Activated naive CD4-positive, alpha-beta T cell treated with anti-CD3 and anti-CD28 coated beads, Interleukin-2, amount 50 U/mL, for 72 hours (primary cell): ENCODE measurements around the gene F12. TPM values are rescaled to one million over a fixed set of nuclear protein-coding genes. Genes with fewer than 3 reads are reported as not detected.
"Not testable (repeated sequence)": the region's sequence is repeated elsewhere in the genome, so short reads cannot be mapped to it uniquely, and the experiment has no call there.

Experiments
- ATAC-seq, 2 donors: fragments of 150-1000 bp; cut with Tn5 transposase; 2 replicates each; pipeline ENCODE4 v1.10.0; 2021; ENCODE audit warnings: mild to moderate bottlenecking in 2 of 2, moderate library complexity in 2 of 2
- DNase-seq, 2 donors: peaks; one replicate each; pipeline ENCODE4 v3.0.0; 2021 to 2022; ENCODE audit warnings: low spot score in 2 of 2
- H3K27ac Mint-ChIP-seq, 2 donors: one replicate each; pipeline ENCODE4 v1.8.0; 2022; ENCODE audit warnings: mild to moderate bottlenecking in 2 of 2, mixed read lengths in 2 of 2
- H3K36me3 Mint-ChIP-seq, 2 donors: one replicate each; pipeline ENCODE4 v1.8.0; 2022; ENCODE audit warnings: mixed read lengths in 2 of 2
- H3K9me3 Mint-ChIP-seq, 2 donors: one replicate each; pipeline ENCODE4 v1.8.0; 2022; ENCODE audit warnings: mixed read lengths in 2 of 2
- total RNA-seq, 2 donors: library from RNA; stranded (reverse); gene quantifications; one replicate each; pipeline ENCODE4 v1.2.3, GENCODE V29; 2022

The F12 gene
- total RNA-seq, 2 donors from 2014 or later = 2.2 to 9.8 TPM

- ATAC-seq = no peak
- Mint-ChIP-seq H3K27ac (peak overlapping the region; percentile 38 to 81), H3K9me3 (no peaks in the 10 kb centered on the region), H3K36me3 (peaks cover 0 to 21% of the 10 kb centered on the region in 2 donors)
- DNase-seq = no peak
Observed at GRCh38 chr5:177362292-177362609, 47.1 kb downstream of the F12 start.

GRCh38 chr5:177361418-177362291 is 47.7 kb downstream of the F12 start:
- Mint-ChIP-seq H3K36me3 (peaks cover 0 to 21% of the 10 kb centered on the region in 2 donors), H3K9me3 (no peaks in the 10 kb centered on the region), H3K27ac (no peak overlapping the region)
- DNase-seq (peak in 1 of 2 donors; percentile 36), ATAC-seq (no peak)

- H3K27ac Mint-ChIP-seq, H3K9me3 Mint-ChIP-seq, ATAC-seq, DNase-seq: not testable (repeated sequence)
- peaks cover 0 to 28% of the 10 kb centered on the region in 2 donors for H3K36me3 Mint-ChIP-seq
Observed at GRCh38 chr5:177360740-177361139, 48.6 kb downstream of the F12 start.

GRCh38 chr5:177359860-177360259 is 49.5 kb downstream of the F12 start:
- ATAC-seq = no peak
- Mint-ChIP-seq H3K36me3 (peaks cover 0 to 36% of the 10 kb centered on the region in 2 donors), H3K9me3 (peaks cover 0 to 9% of the 10 kb centered on the region in 2 donors), H3K27ac (peak overlapping the region in 1 of 2 donors; percentile 72)
- no peak for DNase-seq

- H3K36me3 Mint-ChIP-seq = peaks cover 0 to 41% of the 10 kb centered on the region in 2 donors
- ATAC-seq (no peak), DNase-seq (no peak)
- H3K9me3 Mint-ChIP-seq = peaks cover 0 to 13% of the 10 kb centered on the region in 2 donors
- peak overlapping the region; percentile 72 to 90 for H3K27ac Mint-ChIP-seq
Observed at GRCh38 chr5:177359451-177359851, 49.9 kb downstream of the F12 start.

DNA sequence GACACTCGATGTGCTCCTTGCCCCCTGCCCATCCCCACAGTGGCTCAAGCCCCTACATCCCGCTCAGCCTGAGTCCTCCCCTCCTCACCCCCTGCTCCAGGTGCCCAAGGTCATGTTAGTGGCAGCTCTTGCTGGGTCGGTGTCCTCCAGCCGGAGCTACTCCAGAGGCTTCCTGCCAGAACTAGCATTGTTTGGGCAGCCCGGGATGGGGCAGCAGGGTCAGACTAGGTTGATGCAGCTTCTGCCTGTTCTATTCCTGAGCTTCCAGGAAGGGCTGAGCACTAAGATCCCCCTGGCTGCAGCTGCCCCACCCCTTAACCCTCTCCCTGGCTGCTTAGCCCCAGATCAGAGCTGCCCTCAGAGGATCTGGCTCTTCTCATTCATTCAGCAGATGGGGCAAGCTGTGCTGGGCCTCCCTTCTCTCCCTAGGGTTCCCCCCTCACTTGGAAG is 51.0 kb downstream of the F12 start:
- DNase-seq (no peak), ATAC-seq (no peak)
- Mint-ChIP-seq H3K9me3 (peaks cover 0 to 17% of the 10 kb centered on the region in 2 donors), H3K36me3 (peaks cover 0 to 45% of the 10 kb centered on the region in 2 donors), H3K27ac (peak overlapping the region; percentile 72 to 90)

- peaks cover 0 to 17% of the 10 kb centered on the region in 2 donors for H3K9me3 Mint-ChIP-seq
- peaks cover 0 to 45% of the 10 kb centered on the region in 2 donors for H3K36me3 Mint-ChIP-seq
- H3K27ac Mint-ChIP-seq = peak within 1 kb of the TSS; percentile 72 to 97
- peak in 1 of 2 donors; percentile 60 for DNase-seq
- ATAC-seq = peak; percentile 91 to 95
Observed at GRCh38 chr5:177357459-177358351, 51.7 kb downstream of the F12 start, which contains the start of gene RGS14. Gene RGS14 (plus strand): TSS chr5:177357924. CDS start chr5:177358025, 101 bp downstream.

DNA sequence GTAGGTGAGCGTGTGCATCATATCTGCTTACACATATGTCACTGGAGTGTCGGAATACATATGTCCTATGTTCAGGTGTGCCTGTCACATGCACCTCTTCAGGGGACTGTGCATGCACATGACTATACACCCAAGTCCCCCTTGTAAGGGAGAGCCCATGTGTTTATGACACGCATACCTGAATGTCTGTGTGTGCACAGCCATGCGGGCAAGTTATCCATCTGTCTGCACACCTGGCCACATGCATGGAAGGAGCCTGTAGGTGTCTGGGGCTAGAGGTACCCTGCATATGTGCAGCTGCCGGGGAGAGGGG is 52.3 kb downstream of the F12 start:
- peaks cover 0 to 17% of the 10 kb centered on the region in 2 donors for H3K9me3 Mint-ChIP-seq
- peaks cover 1 to 42% of the 10 kb centered on the region in 2 donors for H3K36me3 Mint-ChIP-seq
- no peak for DNase-seq
- peak overlapping the region; percentile 72 to 97 for H3K27ac Mint-ChIP-seq
- no peak for ATAC-seq

DNA sequence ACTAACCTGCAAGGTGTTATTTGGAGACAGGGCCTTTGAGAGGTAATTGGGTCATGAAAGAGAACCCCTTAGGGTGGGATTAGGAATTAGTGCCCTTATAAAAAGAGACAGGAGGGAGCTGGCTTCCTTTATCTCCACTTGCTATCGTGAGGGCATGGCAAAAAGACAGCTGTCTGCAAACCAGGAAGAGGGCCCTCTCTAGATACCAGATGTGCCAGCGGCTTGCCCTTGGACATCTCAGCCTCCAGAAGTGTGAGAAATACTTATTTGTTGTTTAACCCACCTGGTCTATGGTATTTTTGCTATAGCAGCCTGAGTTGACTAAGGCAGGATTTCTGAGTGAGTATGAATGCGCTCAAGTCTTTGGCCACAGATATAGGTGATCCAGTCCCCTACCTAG is 52.6 kb downstream of the F12 start:
- ATAC-seq (no peak), DNase-seq (no peak)
- Mint-ChIP-seq H3K9me3 (peaks cover 0 to 17% of the 10 kb centered on the region in 2 donors), H3K36me3 (peaks cover 5 to 38% of the 10 kb centered on the region in 2 donors), H3K27ac (peak overlapping the region in 1 of 2 donors; percentile 72)

- no peak overlapping the region for H3K27ac Mint-ChIP-seq
- peaks cover 11 to 44% of the 10 kb centered on the region in 2 donors for H3K36me3 Mint-ChIP-seq
Observed at GRCh38 chr5:177355868-177356168, 53.5 kb downstream of the F12 start.

GRCh38 chr5:177355162-177355867 is 54.0 kb downstream of the F12 start:
- no peak overlapping the region for H3K27ac Mint-ChIP-seq
- H3K36me3 Mint-ChIP-seq = peaks cover 14 to 47% of the 10 kb centered on the region in 2 donors
- H3K9me3 Mint-ChIP-seq = peaks cover 0 to 17% of the 10 kb centered on the region in 2 donors
- DNase-seq (no peak), ATAC-seq (no peak)

More at GRCh38 chr5:177355868-177356168, 53.5 kb downstream of the F12 start:
- no peak for ATAC-seq
- peaks cover 0 to 17% of the 10 kb centered on the region in 2 donors for H3K9me3 Mint-ChIP-seq
- DNase-seq = no peak

DNA sequence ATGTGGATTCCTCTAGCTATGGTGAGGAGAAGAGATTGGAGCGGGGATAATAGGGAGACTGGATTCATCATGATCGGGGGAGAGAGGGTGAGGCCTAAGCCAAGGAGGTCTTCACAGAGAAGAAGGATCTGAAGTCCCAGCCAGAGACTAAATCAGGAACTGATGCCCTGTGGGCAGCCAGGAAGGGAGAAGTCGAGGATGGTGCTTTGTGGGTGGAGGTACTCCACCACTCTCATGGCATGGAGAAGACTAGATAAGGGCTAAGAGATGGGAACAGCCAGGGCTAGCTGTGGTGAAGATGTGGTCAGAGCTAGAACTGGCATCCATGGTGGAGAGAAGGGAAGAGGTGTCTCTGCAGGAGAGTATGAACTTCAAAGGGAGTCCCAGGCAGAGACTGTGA is 54.7 kb downstream of the F12 start:
- H3K36me3 Mint-ChIP-seq = peaks cover 19 to 47% of the 10 kb centered on the region in 2 donors
- peak overlapping the region in 1 of 2 donors; percentile 39 for H3K27ac Mint-ChIP-seq
- DNase-seq (no peak), ATAC-seq (no peak)
- peaks cover 0 to 17% of the 10 kb centered on the region in 2 donors for H3K9me3 Mint-ChIP-seq

DNA sequence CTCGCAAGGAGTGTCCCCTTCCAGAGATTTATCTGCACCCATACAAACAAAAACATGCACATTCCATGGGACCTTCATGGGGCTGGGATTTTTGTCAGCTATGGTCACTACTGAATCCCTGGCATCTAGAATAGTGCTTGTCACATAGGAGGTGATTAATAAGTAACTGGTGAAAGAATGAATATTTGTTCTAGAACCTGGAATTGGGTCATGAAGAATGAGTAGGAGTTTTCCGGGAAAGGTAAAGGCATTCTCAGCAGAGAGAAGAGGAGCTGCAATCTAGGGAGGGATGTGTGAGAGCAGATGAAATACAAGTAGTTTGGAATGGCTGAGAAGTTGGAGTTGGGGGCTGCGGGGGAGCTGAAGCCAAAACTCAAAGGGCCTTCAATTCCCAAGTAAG is 55.1 kb downstream of the F12 start:
- H3K9me3 Mint-ChIP-seq = peaks cover 0 to 17% of the 10 kb centered on the region in 2 donors
- H3K36me3 Mint-ChIP-seq = peaks cover 24 to 48% of the 10 kb centered on the region in 2 donors
- H3K27ac Mint-ChIP-seq = no peak overlapping the region
- DNase-seq = no peak
- no peak for ATAC-seq

DNA sequence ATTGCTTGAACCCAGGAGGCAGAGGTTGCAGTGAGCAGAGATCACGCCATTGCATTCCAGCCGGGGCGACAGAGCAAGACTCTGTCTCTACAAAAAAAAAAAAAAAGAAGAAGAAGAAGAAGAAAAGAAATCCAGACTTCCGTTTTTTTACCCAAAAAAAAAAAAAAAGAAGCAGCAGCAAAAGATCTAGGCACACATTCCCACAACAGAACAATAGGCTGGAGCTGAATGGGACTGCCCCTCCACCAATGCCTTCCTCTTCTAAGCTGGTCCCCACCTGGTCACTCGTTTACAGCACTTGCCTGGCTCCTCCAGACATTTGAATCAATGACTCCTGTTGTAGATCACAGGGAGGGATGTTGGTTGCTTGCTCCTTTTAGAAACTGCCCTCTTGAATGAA is 56.3 kb downstream of the F12 start:
- peaks cover 0 to 17% of the 10 kb centered on the region in 2 donors for H3K9me3 Mint-ChIP-seq
- H3K36me3 Mint-ChIP-seq = peaks cover 28 to 41% of the 10 kb centered on the region in 2 donors
- DNase-seq = no peak
- no peak for ATAC-seq
- H3K27ac Mint-ChIP-seq = no peak overlapping the region
